Lower leg skin (tissue), 3 donors: ENCODE measurements around the gene ACTN4.

ENCODE experiments used
- POLR2A ChIP-seq, 2 donors: fragments of 450-650 bp; IDR thresholded peaks; one replicate each; pipeline ENCODE4 v1.6.1; 2016 to 2017; ENCODE audit warnings: antibody characterized with exemption in 2 of 2, mild to moderate bottlenecking in 1 of 2, moderate library complexity in 1 of 2
- TF ChIP-seq, protein P1 (sequence below), 3 donors: fragments of 450-650 bp; IDR thresholded peaks; one replicate each; pipeline ENCODE4 v1.5.1; 2016; ENCODE audit warnings: antibody characterized with exemption in 3 of 3, mild to moderate bottlenecking in 3 of 3, moderate library complexity in 2 of 3

GRCh38 chr19:38644719-38645118 is 2.7 kb upstream of the ACTN4 start:
- TF ChIP-seq, protein P1, sequence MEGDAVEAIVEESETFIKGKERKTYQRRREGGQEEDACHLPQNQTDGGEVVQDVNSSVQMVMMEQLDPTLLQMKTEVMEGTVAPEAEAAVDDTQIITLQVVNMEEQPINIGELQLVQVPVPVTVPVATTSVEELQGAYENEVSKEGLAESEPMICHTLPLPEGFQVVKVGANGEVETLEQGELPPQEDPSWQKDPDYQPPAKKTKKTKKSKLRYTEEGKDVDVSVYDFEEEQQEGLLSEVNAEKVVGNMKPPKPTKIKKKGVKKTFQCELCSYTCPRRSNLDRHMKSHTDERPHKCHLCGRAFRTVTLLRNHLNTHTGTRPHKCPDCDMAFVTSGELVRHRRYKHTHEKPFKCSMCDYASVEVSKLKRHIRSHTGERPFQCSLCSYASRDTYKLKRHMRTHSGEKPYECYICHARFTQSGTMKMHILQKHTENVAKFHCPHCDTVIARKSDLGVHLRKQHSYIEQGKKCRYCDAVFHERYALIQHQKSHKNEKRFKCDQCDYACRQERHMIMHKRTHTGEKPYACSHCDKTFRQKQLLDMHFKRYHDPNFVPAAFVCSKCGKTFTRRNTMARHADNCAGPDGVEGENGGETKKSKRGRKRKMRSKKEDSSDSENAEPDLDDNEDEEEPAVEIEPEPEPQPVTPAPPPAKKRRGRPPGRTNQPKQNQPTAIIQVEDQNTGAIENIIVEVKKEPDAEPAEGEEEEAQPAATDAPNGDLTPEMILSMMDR (IDR thresholded peaks at IDR 0.05): no peak
- TF ChIP-seq POLR2A (IDR thresholded peaks at IDR 0.05): no peak
